ENCODE results near the gene PRRT3.
A peak's percentile ranks its signal among the peaks of the same experiment; 100 is the strongest.

GRCh38 chr3:9932843-9933560 is 19.2 kb downstream of the PRRT3 start:
- TF ChIP-seq POLR2A (IDR thresholded peaks at IDR 0.05) (peak in 1 of 4 donors; percentile 6), EP300 (IDR thresholded peaks at IDR 0.05) (no peak), CTCF (IDR thresholded peaks at IDR 0.05) (peak; percentile 76 to 94 (median 94)), POLR2AphosphoS5 (IDR thresholded peaks at IDR 0.05) (peak in 1 of 2 donors; percentile 3)

Measured in upper lobe of left lung (tissue), 4 donors.